ENCODE measurements around the gene UHRF1. TPM values are rescaled to one million over a fixed set of nuclear protein-coding genes. Genes with fewer than 3 reads are reported as not detected.

The UHRF1 gene
- total and polyA plus RNA-seq, 4 donors = 0.64 to 3.9 (median 2.3) TPM

DNA sequence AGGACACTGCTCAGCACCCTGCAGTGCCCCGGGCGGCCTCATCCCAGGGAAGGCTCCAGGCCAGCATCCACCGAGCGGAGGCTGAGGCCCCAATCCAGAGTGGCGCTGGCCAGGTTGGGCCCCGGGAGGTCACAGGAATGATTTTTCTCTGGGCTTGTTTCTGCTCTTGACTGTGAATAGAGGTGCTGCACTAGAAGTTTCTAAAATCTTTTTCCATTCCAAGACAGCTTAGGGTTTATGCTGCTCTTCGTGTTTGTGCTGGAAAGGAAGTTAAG, 74.7 kb downstream of the UHRF1 start:
- WGBS, 2 donors = 84 to 91% methylated on average over 7 of the region's 7 CpGs
- Histone ChIP-seq H3K27ac (ENCODE audit: low read depth in 1 of 2, low read length in 2 of 2) (no peak overlapping the region), H3K4me3 (ENCODE audit: low read length in 2 of 2) (no peak overlapping the region), H3K9me3 (ENCODE audit: control insufficient read depth, low read length) (no peaks in the 10 kb centered on the region), H3K27me3 (ENCODE audit: control insufficient read depth in 1 of 2, insufficient read depth in 2 of 2, low read length in 1 of 2) (no peaks in the 10 kb centered on the region), H3K36me3 (ENCODE audit: control insufficient read depth in 1 of 2, insufficient read depth in 2 of 2, low read length in 1 of 2) (no peaks in the 10 kb centered on the region), H3K4me1 (ENCODE audit: control insufficient read depth in 1 of 2, insufficient read depth in 2 of 2, low read length in 2 of 2) (no peaks in the 10 kb centered on the region)
- ATAC-seq (ENCODE audit: low FRiP score) (no peak), DNase-seq (peak in 1 of 2 donors; percentile 61)
- intact Hi-C loops (cut with DNase I) = no loop called here

DNA sequence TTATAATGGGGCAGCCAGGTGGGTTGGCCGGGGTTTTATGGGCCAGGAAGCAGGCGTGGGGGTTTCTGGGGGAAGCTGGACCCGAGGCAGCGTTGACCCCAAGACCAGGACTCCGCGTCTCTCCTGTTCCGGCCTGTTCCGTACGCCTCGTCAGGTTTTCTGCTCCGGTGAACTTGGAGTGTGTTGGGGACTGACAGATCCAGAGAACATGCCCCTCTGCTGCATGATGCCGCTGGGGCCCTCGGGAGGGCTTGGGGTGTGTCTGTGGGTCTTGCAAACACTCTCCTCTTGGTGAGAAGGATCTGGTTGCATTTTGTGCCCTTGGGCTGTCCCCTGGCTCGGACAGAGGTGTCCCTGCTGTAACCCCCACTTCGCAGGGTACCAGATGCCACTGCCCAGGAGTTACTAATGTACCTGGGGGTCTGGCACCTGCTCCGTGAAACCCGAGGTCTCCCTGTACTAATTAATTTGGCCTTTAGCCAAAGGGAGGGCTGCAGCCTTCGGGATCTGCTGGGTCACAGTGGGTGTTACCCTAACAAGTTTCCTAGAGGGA, 75.2 kb downstream of the UHRF1 start:
- no peak overlapping the region for H3K27ac ChIP-seq (ENCODE audit: low read depth in 1 of 2, low read length in 2 of 2)
- H3K27me3 ChIP-seq (ENCODE audit: control insufficient read depth in 1 of 2, insufficient read depth in 2 of 2, low read length in 1 of 2) = no peaks in the 10 kb centered on the region
- H3K36me3 ChIP-seq (ENCODE audit: control insufficient read depth in 1 of 2, insufficient read depth in 2 of 2, low read length in 1 of 2) = no peaks in the 10 kb centered on the region
- DNase-seq (peak in 1 of 2 donors; percentile 48), ATAC-seq (ENCODE audit: low FRiP score) (no peak)
- H3K4me3 ChIP-seq (ENCODE audit: low read length in 2 of 2) = no peak overlapping the region
- intact Hi-C loops (cut with DNase I) = no loop called here
- no peaks in the 10 kb centered on the region for H3K9me3 ChIP-seq (ENCODE audit: control insufficient read depth, low read length)
- H3K4me1 ChIP-seq (ENCODE audit: control insufficient read depth in 1 of 2, insufficient read depth in 2 of 2, low read length in 2 of 2) = no peaks in the 10 kb centered on the region
- 85 to 88% methylated on average over 18 of the region's 18 CpGs for WGBS, 2 donors

GRCh38 chr19:4985551-4985991, 76.3 kb downstream of the UHRF1 start:
- 81 to 91% methylated on average over 18 to 22 of the region's 22 CpGs for WGBS, 2 donors
- Histone ChIP-seq H3K27me3 (ENCODE audit: control insufficient read depth in 1 of 2, insufficient read depth in 2 of 2, low read length in 1 of 2) (no peaks in the 10 kb centered on the region), H3K4me3 (ENCODE audit: low read length in 2 of 2) (no peak overlapping the region), H3K36me3 (ENCODE audit: control insufficient read depth in 1 of 2, insufficient read depth in 2 of 2, low read length in 1 of 2) (no peaks in the 10 kb centered on the region), H3K9me3 (ENCODE audit: control insufficient read depth, low read length) (no peaks in the 10 kb centered on the region), H3K27ac (ENCODE audit: low read depth in 1 of 2, low read length in 2 of 2) (no peak overlapping the region), H3K4me1 (ENCODE audit: control insufficient read depth in 1 of 2, insufficient read depth in 2 of 2, low read length in 2 of 2) (no peaks in the 10 kb centered on the region)
- intact Hi-C loops (cut with DNase I) = no loop called here
- DNase-seq (peak in 1 of 2 donors; percentile 64), ATAC-seq (ENCODE audit: low FRiP score) (no peak)

DNA sequence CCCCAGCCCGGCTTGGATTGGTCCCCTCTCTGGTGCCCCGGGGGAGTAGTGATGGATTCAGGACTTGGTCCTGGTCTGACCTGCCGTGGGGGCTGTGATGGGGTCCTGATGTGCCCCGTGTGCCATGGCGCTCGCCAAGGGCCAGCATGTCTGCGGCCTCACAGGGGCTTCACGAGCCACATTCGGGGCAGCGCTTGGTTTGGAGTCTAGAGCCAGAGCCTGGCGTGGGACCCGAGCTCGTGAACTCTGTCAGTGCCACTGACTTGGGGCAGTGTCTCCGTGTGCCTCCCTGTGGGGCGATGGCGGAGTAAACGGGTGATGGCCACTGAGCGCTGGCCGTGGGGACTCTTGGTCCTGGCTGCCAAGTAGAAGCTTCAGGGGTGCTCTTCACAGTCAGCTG, 76.8 kb downstream of the UHRF1 start:
- intact Hi-C loops (cut with DNase I) = no loop called here
- ATAC-seq (ENCODE audit: low FRiP score) (no peak), DNase-seq (no peak)
- no peak overlapping the region for H3K4me3 ChIP-seq (ENCODE audit: low read length in 2 of 2)
- no peaks in the 10 kb centered on the region for H3K36me3 ChIP-seq (ENCODE audit: control insufficient read depth in 1 of 2, insufficient read depth in 2 of 2, low read length in 1 of 2)
- no peaks in the 10 kb centered on the region for H3K27me3 ChIP-seq (ENCODE audit: control insufficient read depth in 1 of 2, insufficient read depth in 2 of 2, low read length in 1 of 2)
- no peaks in the 10 kb centered on the region for H3K9me3 ChIP-seq (ENCODE audit: control insufficient read depth, low read length)
- 86 to 88% methylated on average over 19 of the region's 19 CpGs for WGBS, 2 donors
- no peaks in the 10 kb centered on the region for H3K4me1 ChIP-seq (ENCODE audit: control insufficient read depth in 1 of 2, insufficient read depth in 2 of 2, low read length in 2 of 2)
- H3K27ac ChIP-seq (ENCODE audit: low read depth in 1 of 2, low read length in 2 of 2) = no peak overlapping the region

DNA sequence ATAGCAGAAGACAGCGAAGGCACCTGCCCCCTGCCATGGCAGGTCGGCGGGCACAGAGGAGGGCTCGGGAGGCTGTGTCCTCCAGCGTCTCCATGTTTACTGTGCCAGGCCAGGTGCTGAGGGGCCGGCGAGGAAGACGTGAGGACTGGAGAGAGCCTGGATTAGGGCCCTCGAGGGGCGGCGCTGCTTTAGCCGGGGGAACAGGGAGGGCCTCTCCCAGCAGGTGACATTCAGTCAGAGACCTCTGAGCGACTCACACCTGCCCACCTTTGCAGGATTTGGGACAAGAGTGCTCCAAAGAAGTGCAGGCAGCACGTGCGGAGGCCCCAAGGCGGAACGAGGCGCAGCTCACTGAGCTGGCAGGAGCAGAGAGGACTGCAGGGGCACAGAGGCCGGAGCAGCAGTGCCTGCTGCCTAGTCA, 77.2 kb downstream of the UHRF1 start:
- H3K4me1 ChIP-seq (ENCODE audit: control insufficient read depth in 1 of 2, insufficient read depth in 2 of 2, low read length in 2 of 2) = no peaks in the 10 kb centered on the region

DNA sequence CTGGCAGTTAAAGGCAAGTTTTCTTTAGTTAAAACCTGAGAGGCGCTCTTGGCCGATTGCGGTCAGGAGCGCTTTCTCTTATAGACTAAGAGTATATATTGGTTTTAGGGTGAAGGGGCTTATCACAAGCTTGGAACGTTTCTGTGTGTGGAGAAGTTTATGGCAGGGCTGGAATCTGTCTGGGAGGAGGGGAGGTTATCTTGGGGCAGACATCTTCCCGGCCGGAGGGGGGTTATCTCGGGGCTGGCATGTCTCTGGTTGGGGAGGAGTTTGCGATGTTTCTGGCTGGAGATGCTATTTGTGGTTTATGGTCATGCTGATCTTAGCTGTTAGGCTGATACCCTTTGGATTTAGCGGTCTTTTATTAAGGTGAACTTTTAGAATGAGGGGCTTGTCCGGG, 78.0 kb downstream of the UHRF1 start:
- Histone ChIP-seq H3K4me3 (ENCODE audit: low read length in 2 of 2) (no peak overlapping the region), H3K27ac (ENCODE audit: low read depth in 1 of 2, low read length in 2 of 2) (no peak overlapping the region), H3K27me3 (ENCODE audit: control insufficient read depth in 1 of 2, insufficient read depth in 2 of 2, low read length in 1 of 2) (no peaks in the 10 kb centered on the region), H3K9me3 (ENCODE audit: control insufficient read depth, low read length) (no peaks in the 10 kb centered on the region), H3K4me1 (ENCODE audit: control insufficient read depth in 1 of 2, insufficient read depth in 2 of 2, low read length in 2 of 2) (no peaks in the 10 kb centered on the region), H3K36me3 (ENCODE audit: control insufficient read depth in 1 of 2, insufficient read depth in 2 of 2, low read length in 1 of 2) (no peaks in the 10 kb centered on the region)
- WGBS, 2 donors = 42 to 44% methylated on average over 11 of the region's 11 CpGs
- ATAC-seq (ENCODE audit: low FRiP score) (no peak), DNase-seq (no peak)
- intact Hi-C loops (cut with DNase I) = no loop called here

More for the DNA sequence above, 77.2 kb downstream of the UHRF1 start:
- ATAC-seq (ENCODE audit: low FRiP score) (no peak), DNase-seq (no peak)
- H3K36me3 ChIP-seq (ENCODE audit: control insufficient read depth in 1 of 2, insufficient read depth in 2 of 2, low read length in 1 of 2) = no peaks in the 10 kb centered on the region
- H3K4me3 ChIP-seq (ENCODE audit: low read length in 2 of 2) = no peak overlapping the region
- H3K27ac ChIP-seq (ENCODE audit: low read depth in 1 of 2, low read length in 2 of 2) = no peak overlapping the region
- 90 to 91% methylated on average over 19 of the region's 19 CpGs for WGBS, 2 donors
- H3K9me3 ChIP-seq (ENCODE audit: control insufficient read depth, low read length) = no peaks in the 10 kb centered on the region
- no peaks in the 10 kb centered on the region for H3K27me3 ChIP-seq (ENCODE audit: control insufficient read depth in 1 of 2, insufficient read depth in 2 of 2, low read length in 1 of 2)
- intact Hi-C loops (cut with DNase I) = no loop called here

- 71 to 77% methylated on average over 24 of the region's 24 CpGs for WGBS, 2 donors
- DNase-seq = peak in 1 of 2 donors; percentile 68
- Histone ChIP-seq H3K36me3 (ENCODE audit: control insufficient read depth in 1 of 2, insufficient read depth in 2 of 2, low read length in 1 of 2) (no peaks in the 10 kb centered on the region), H3K4me1 (ENCODE audit: control insufficient read depth in 1 of 2, insufficient read depth in 2 of 2, low read length in 2 of 2) (no peaks in the 10 kb centered on the region), H3K4me3 (ENCODE audit: low read length in 2 of 2) (no peak overlapping the region), H3K9me3 (ENCODE audit: control insufficient read depth, low read length) (no peaks in the 10 kb centered on the region), H3K27ac (ENCODE audit: low read depth in 1 of 2, low read length in 2 of 2) (no peak overlapping the region), H3K27me3 (ENCODE audit: control insufficient read depth in 1 of 2, insufficient read depth in 2 of 2, low read length in 1 of 2) (no peaks in the 10 kb centered on the region)
- intact Hi-C loops (cut with DNase I) = no loop called here
- ATAC-seq (ENCODE audit: low FRiP score) = no peak
Measured at GRCh38 chr19:4987692-4988370, 78.5 kb downstream of the UHRF1 start.

GRCh38 chr19:4988770-4989251, 79.5 kb downstream of the UHRF1 start:
- intact Hi-C loops (cut with DNase I) = no loop called here
- Histone ChIP-seq H3K4me1 (ENCODE audit: control insufficient read depth in 1 of 2, insufficient read depth in 2 of 2, low read length in 2 of 2) (no peaks in the 10 kb centered on the region), H3K4me3 (ENCODE audit: low read length in 2 of 2) (no peak overlapping the region)

GRCh38 chr19:4990306-4990705, 81.0 kb downstream of the UHRF1 start:
- Histone ChIP-seq H3K4me1 (ENCODE audit: control insufficient read depth in 1 of 2, insufficient read depth in 2 of 2, low read length in 2 of 2) (no peaks in the 10 kb centered on the region), H3K9me3 (ENCODE audit: control insufficient read depth, low read length) (no peaks in the 10 kb centered on the region), H3K27me3 (ENCODE audit: control insufficient read depth in 1 of 2, insufficient read depth in 2 of 2, low read length in 1 of 2) (no peaks in the 10 kb centered on the region), H3K4me3 (ENCODE audit: low read length in 2 of 2) (no peak overlapping the region), H3K27ac (ENCODE audit: low read depth in 1 of 2, low read length in 2 of 2) (no peak overlapping the region), H3K36me3 (ENCODE audit: control insufficient read depth in 1 of 2, insufficient read depth in 2 of 2, low read length in 1 of 2) (no peaks in the 10 kb centered on the region)
- DNase-seq (no peak), ATAC-seq (ENCODE audit: low FRiP score) (no peak)
- intact Hi-C loops (cut with DNase I) = no loop called here
- WGBS, 2 donors = 85 to 90% methylated on average over 7 of the region's 7 CpGs

More at GRCh38 chr19:4988770-4989251, 79.5 kb downstream of the UHRF1 start:
- Histone ChIP-seq H3K27ac (ENCODE audit: low read depth in 1 of 2, low read length in 2 of 2) (no peak overlapping the region), H3K36me3 (ENCODE audit: control insufficient read depth in 1 of 2, insufficient read depth in 2 of 2, low read length in 1 of 2) (no peaks in the 10 kb centered on the region), H3K27me3 (ENCODE audit: control insufficient read depth in 1 of 2, insufficient read depth in 2 of 2, low read length in 1 of 2) (no peaks in the 10 kb centered on the region), H3K9me3 (ENCODE audit: control insufficient read depth, low read length) (no peaks in the 10 kb centered on the region)
- DNase-seq (peak; percentile 84 to 92), ATAC-seq (ENCODE audit: low FRiP score) (peak; percentile 73)
- WGBS, 2 donors = 11 to 12% methylated on average over 13 of the region's 13 CpGs

All from aorta (tissue), 5 donors.